ENCODE results near the gene ITK.
A peak's percentile ranks its signal among the peaks of the same experiment; 100 is the strongest.

ITK gene

GRCh38 chr5:157212307-157212706, 31.7 kb downstream of the ITK start:
- H3K4me3 ChIP-seq (ENCODE audit: low read depth in 1 of 2, low read length in 2 of 2): no peak overlapping the region
- H2AFZ ChIP-seq (ENCODE audit: low read depth, low read length): no peak overlapping the region
- H4K20me1 ChIP-seq (ENCODE audit: insufficient read depth, low read length): peaks cover 15% of the 10 kb centered on the region
- H3K36me3 ChIP-seq (ENCODE audit: insufficient read depth, low read length): peaks cover 94% of the 10 kb centered on the region
- H3K27me3 ChIP-seq (ENCODE audit: insufficient read depth, low read length, poor library complexity): no peaks in the 10 kb centered on the region
- H3K27ac ChIP-seq (ENCODE audit: low read length): 0 out of 2 replicates have a peak overlapping the region, but pooled peaks have one; percentile 15
- DNase-seq: no peak
- TF ChIP-seq EZH2 (IDR thresholded peaks at IDR 0.05; ENCODE audit: borderline replicate concordance, low read depth, low read length, severe bottlenecking): no peak
- TF ChIP-seq, protein P1, sequence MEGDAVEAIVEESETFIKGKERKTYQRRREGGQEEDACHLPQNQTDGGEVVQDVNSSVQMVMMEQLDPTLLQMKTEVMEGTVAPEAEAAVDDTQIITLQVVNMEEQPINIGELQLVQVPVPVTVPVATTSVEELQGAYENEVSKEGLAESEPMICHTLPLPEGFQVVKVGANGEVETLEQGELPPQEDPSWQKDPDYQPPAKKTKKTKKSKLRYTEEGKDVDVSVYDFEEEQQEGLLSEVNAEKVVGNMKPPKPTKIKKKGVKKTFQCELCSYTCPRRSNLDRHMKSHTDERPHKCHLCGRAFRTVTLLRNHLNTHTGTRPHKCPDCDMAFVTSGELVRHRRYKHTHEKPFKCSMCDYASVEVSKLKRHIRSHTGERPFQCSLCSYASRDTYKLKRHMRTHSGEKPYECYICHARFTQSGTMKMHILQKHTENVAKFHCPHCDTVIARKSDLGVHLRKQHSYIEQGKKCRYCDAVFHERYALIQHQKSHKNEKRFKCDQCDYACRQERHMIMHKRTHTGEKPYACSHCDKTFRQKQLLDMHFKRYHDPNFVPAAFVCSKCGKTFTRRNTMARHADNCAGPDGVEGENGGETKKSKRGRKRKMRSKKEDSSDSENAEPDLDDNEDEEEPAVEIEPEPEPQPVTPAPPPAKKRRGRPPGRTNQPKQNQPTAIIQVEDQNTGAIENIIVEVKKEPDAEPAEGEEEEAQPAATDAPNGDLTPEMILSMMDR (IDR thresholded peaks at IDR 0.05; ENCODE audit: borderline replicate concordance, extremely low read depth, low read length, poor library complexity, severe bottlenecking): no peak
- no peak overlapping the region for H3K9ac ChIP-seq (ENCODE audit: low read depth, low read length)
- no peaks in the 10 kb centered on the region for H3K9me3 ChIP-seq (ENCODE audit: insufficient read depth, low read length, severe bottlenecking)
- no peak for ATAC-seq (ENCODE audit: insufficient read depth, low read depth)
- peaks cover 75% of the 10 kb centered on the region for H3K4me1 ChIP-seq (ENCODE audit: insufficient read depth, low read length)
- no peak overlapping the region for H3K4me2 ChIP-seq (ENCODE audit: insufficient read depth, low read length)
- peaks cover 46% of the 10 kb centered on the region for H3K79me2 ChIP-seq (ENCODE audit: insufficient read depth, low read length)

- H2AFZ ChIP-seq (ENCODE audit: low read depth, low read length): no peak overlapping the region
- peak overlapping the region; percentile 86 for H3K27ac ChIP-seq (ENCODE audit: low read length)
- no peak for TF ChIP-seq EZH2 (IDR thresholded peaks at IDR 0.05; ENCODE audit: borderline replicate concordance, low read depth, low read length, severe bottlenecking)
- TF ChIP-seq, protein P1 (IDR thresholded peaks at IDR 0.05; ENCODE audit: borderline replicate concordance, extremely low read depth, low read length, poor library complexity, severe bottlenecking): no peak
- H4K20me1 ChIP-seq (ENCODE audit: insufficient read depth, low read length): 0 out of 2 replicates have a peak, but pooled peaks cover 2% of the 10 kb centered on the region
- H3K4me3 ChIP-seq (ENCODE audit: low read depth in 1 of 2, low read length in 2 of 2): no peak overlapping the region
- DNase-seq (no peak), ATAC-seq (ENCODE audit: insufficient read depth, low read depth) (no peak)
- no peaks in the 10 kb centered on the region for H3K9me3 ChIP-seq (ENCODE audit: insufficient read depth, low read length, severe bottlenecking)
- H3K9ac ChIP-seq (ENCODE audit: low read depth, low read length): no peak overlapping the region; the same call in 1 of the 2 replicates
- H3K27me3 ChIP-seq (ENCODE audit: insufficient read depth, low read length, poor library complexity): no peaks in the 10 kb centered on the region
- peaks cover 87% of the 10 kb centered on the region for H3K4me1 ChIP-seq (ENCODE audit: insufficient read depth, low read length)
- no peak overlapping the region for H3K4me2 ChIP-seq (ENCODE audit: insufficient read depth, low read length)
- peaks cover 33% of the 10 kb centered on the region for H3K79me2 ChIP-seq (ENCODE audit: insufficient read depth, low read length)
- H3K36me3 ChIP-seq (ENCODE audit: insufficient read depth, low read length): peaks cover 91% of the 10 kb centered on the region
These were observed 33.0 kb downstream of the ITK start for GRCh38 chr5:157213527-157214243.

DNA sequence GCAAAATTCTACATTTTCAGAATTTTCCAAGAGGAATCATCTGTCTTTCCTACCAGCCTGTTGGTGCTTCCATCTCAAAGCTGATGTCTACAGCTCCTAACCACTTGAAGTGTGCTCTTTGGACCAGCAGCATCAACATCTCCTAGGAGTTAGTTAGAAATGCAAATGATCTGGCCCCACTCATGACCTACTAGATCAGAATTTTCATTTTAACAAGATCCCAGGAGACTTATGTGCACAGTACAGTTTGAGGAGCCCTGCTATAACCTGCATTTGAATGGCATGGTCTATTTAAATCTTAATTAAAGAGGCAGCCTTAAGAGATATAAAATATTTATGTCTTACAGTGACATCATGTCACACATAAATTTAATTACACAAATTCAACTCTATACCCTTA, 33.8 kb downstream of the ITK start:
- peaks cover 27% of the 10 kb centered on the region for H3K79me2 ChIP-seq (ENCODE audit: insufficient read depth, low read length)
- TF ChIP-seq EZH2 (IDR thresholded peaks at IDR 0.05; ENCODE audit: borderline replicate concordance, low read depth, low read length, severe bottlenecking): no peak
- TF ChIP-seq, protein P1 (IDR thresholded peaks at IDR 0.05; ENCODE audit: borderline replicate concordance, extremely low read depth, low read length, poor library complexity, severe bottlenecking): no peak
- no peaks in the 10 kb centered on the region for H3K27me3 ChIP-seq (ENCODE audit: insufficient read depth, low read length, poor library complexity)
- H4K20me1 ChIP-seq (ENCODE audit: insufficient read depth, low read length): no peaks in the 10 kb centered on the region
- peaks cover 91% of the 10 kb centered on the region for H3K36me3 ChIP-seq (ENCODE audit: insufficient read depth, low read length)
- H3K4me1 ChIP-seq (ENCODE audit: insufficient read depth, low read length): peaks cover 85% of the 10 kb centered on the region
- peak overlapping the region; percentile 86 for H3K27ac ChIP-seq (ENCODE audit: low read length)
- no peak overlapping the region for H3K4me3 ChIP-seq (ENCODE audit: low read depth in 1 of 2, low read length in 2 of 2)
- H3K9ac ChIP-seq (ENCODE audit: low read depth, low read length): peak overlapping the region; percentile 18; the same call in 1 of the 2 replicates
- DNase-seq: no peak
- H3K9me3 ChIP-seq (ENCODE audit: insufficient read depth, low read length, severe bottlenecking): no peaks in the 10 kb centered on the region
- no peak for ATAC-seq (ENCODE audit: insufficient read depth, low read depth)
- 0 out of 2 replicates have a peak overlapping the region, but pooled peaks have one; percentile 19 for H3K4me2 ChIP-seq (ENCODE audit: insufficient read depth, low read length)
- H2AFZ ChIP-seq (ENCODE audit: low read depth, low read length): no peak overlapping the region

All from DND-41 (cell line).